H9 (cell line): Measurements from ENCODE around the gene GORASP1. TPM values are rescaled to one million over a fixed set of nuclear protein-coding genes. Genes with fewer than 3 reads are reported as not detected.

Source experiments
- DNase-seq: peaks from one replicate; pipeline ENCODE4 v3.0.0-alpha.2; 2017
- H2AFZ ChIP-seq: one replicate; pipeline ENCODE4 v1.6.1; 2013; ENCODE audit warnings: mild to moderate bottlenecking, low read length, control low read depth, moderate library complexity
- H2AK5ac ChIP-seq: 2 replicates; pipeline ENCODE4 v1.6.1; 2013; ENCODE audit warnings: low read length, control low read depth, mixed read lengths; ENCODE audit not compliant: insufficient read length
- H2BK120ac ChIP-seq: one replicate; pipeline ENCODE4 v1.6.1; 2013; ENCODE audit warnings: low read depth, mild to moderate bottlenecking, low read length, control low read depth, inconsistent platforms; ENCODE audit not compliant: poor library complexity, severe bottlenecking
- H2BK12ac ChIP-seq: 2 replicates; pipeline ENCODE4 v1.6.1; 2013; ENCODE audit warnings: low read length, control low read depth, mixed read lengths, low read depth; ENCODE audit not compliant: insufficient read length
- H2BK15ac ChIP-seq: 2 replicates; pipeline ENCODE4 v1.6.1; 2013; ENCODE audit warnings: low read depth, low read length, control low read depth
- H2BK20ac ChIP-seq: one replicate; pipeline ENCODE4 v1.6.1; 2013; ENCODE audit warnings: low read depth, mild to moderate bottlenecking, low read length, control low read depth, inconsistent platforms; ENCODE audit not compliant: poor library complexity, severe bottlenecking
- H2BK5ac ChIP-seq: 2 replicates; pipeline ENCODE4 v1.6.1; 2013; ENCODE audit warnings: low read length, control low read depth, mixed read lengths; ENCODE audit not compliant: insufficient read length
- H3K14ac ChIP-seq: 2 replicates; pipeline ENCODE4 v1.6.1; 2013; ENCODE audit warnings: low read length, control low read depth; ENCODE audit not compliant: insufficient read depth
- H3K18ac ChIP-seq: 2 replicates; pipeline ENCODE4 v1.6.1; 2013; ENCODE audit warnings: low read depth, mild to moderate bottlenecking, mixed read lengths, low read length, control low read depth; ENCODE audit not compliant: insufficient read length
- H3K23ac ChIP-seq: 2 replicates; pipeline ENCODE4 v1.6.1; 2013; ENCODE audit warnings: low read length, control low read depth, mixed read lengths, low read depth; ENCODE audit not compliant: insufficient read length
- H3K23me2 ChIP-seq: 2 replicates; pipeline ENCODE4 v1.6.1; 2013; ENCODE audit warnings: low read depth, mild to moderate bottlenecking, mixed read lengths, low read length, control low read depth; ENCODE audit not compliant: insufficient read length, poor library complexity, severe bottlenecking
- H3K27ac ChIP-seq: 2 replicates; pipeline ENCODE4 v1.5.1; 2013; ENCODE audit warnings: low read length, control low read depth, mixed read lengths, low read depth; ENCODE audit not compliant: insufficient read length
- H3K27me3 ChIP-seq: 2 replicates; pipeline ENCODE4 v1.6.1; 2013; ENCODE audit warnings: low read length, control low read depth, inconsistent platforms; ENCODE audit not compliant: insufficient read depth
- H3K4ac ChIP-seq: 2 replicates; pipeline ENCODE4 v1.6.1; 2013; ENCODE audit warnings: low read depth, mild to moderate bottlenecking, control low read depth, inconsistent platforms, low read length, moderate library complexity
- H3K4me1 ChIP-seq: 2 replicates; pipeline ENCODE4 v1.6.1; 2013; ENCODE audit warnings: low read length, control low read depth, inconsistent platforms; ENCODE audit not compliant: insufficient read depth
- H3K4me2 ChIP-seq: 2 replicates; pipeline ENCODE4 v1.6.1; 2013; ENCODE audit warnings: low read length, control low read depth, mixed read lengths; ENCODE audit not compliant: insufficient read length, insufficient read depth
- H3K56ac ChIP-seq: 2 replicates; pipeline ENCODE4 v1.6.1; 2013; ENCODE audit warnings: low read depth, mild to moderate bottlenecking, mixed read lengths, low read length, control low read depth; ENCODE audit not compliant: insufficient read length
- H3K79me1 ChIP-seq: 2 replicates; pipeline ENCODE4 v1.6.1; 2013; ENCODE audit warnings: low read depth, mild to moderate bottlenecking, moderate library complexity, low read length, control low read depth, inconsistent platforms; ENCODE audit not compliant: insufficient read depth, poor library complexity, severe bottlenecking
- H3K79me2 ChIP-seq: 2 replicates; pipeline ENCODE4 v1.6.1; 2013; ENCODE audit warnings: low read length, control low read depth, inconsistent platforms; ENCODE audit not compliant: insufficient read depth
- H3K9ac ChIP-seq: 2 replicates; pipeline ENCODE4 v1.6.1; 2013; ENCODE audit warnings: low read length, control low read depth, mixed read lengths; ENCODE audit not compliant: insufficient read length; ENCODE audit errors: extremely low read depth
- H3K9me3 ChIP-seq: one replicate; pipeline ENCODE4 v1.6.1; 2013; ENCODE audit warnings: low read depth, low read length, inconsistent platforms; ENCODE audit not compliant: control insufficient read depth
- H3T11ph ChIP-seq: one replicate; pipeline ENCODE4 v1.6.1; 2013; ENCODE audit warnings: mild to moderate bottlenecking, low read length, control low read depth, inconsistent platforms
- H4K20me1 ChIP-seq: one replicate; pipeline ENCODE4 v1.6.1; 2013; ENCODE audit not compliant: control insufficient read depth, insufficient read length, insufficient read depth
- H4K5ac ChIP-seq: 2 replicates; pipeline ENCODE4 v1.6.1; 2013; ENCODE audit warnings: low read depth, mild to moderate bottlenecking, mixed read lengths, low read length, control low read depth; ENCODE audit not compliant: insufficient read length
- H4K8ac ChIP-seq: replicated peaks from 2 replicates; pipeline ENCODE4 v1.6.1; 2013; ENCODE audit warnings: low read length, control low read depth, mixed read lengths, low read depth; ENCODE audit not compliant: insufficient read length
- H4K91ac ChIP-seq: 2 replicates; pipeline ENCODE4 v1.6.1; 2013; ENCODE audit warnings: low read depth, mild to moderate bottlenecking, moderate library complexity, mixed read lengths, low read length, control low read depth; ENCODE audit not compliant: insufficient read length
- H3K27ac Mint-ChIP-seq, 3 experiments: 2 replicates in 2 of 3; 3 replicates in 1 of 3; pipeline ENCODE4 v1.8.0; 2020 to 2021; ENCODE audit warnings: mixed read lengths in 3 of 3, mild to moderate bottlenecking in 1 of 3, moderate library complexity in 1 of 3
- H3K27me3 Mint-ChIP-seq: 2 replicates; pipeline ENCODE4 v1.8.0; 2021; ENCODE audit warnings: low read depth, mild to moderate bottlenecking, moderate library complexity, mixed read lengths
- H3K36me3 Mint-ChIP-seq, 3 experiments: 2 replicates in 2 of 3; 3 replicates in 1 of 3; pipeline ENCODE4 v1.8.0; 2020 to 2021; ENCODE audit warnings: low read depth in 3 of 3, mixed read lengths in 3 of 3; ENCODE audit not compliant: insufficient read depth in 1 of 3
- H3K4me1 Mint-ChIP-seq, 2 experiments: 2 replicates each; pipeline ENCODE4 v1.8.0; 2020; ENCODE audit warnings: mixed read lengths in 2 of 2
- H3K4me3 Mint-ChIP-seq, 2 experiments: 2 replicates in 1 of 2; 3 replicates in 1 of 2; pipeline ENCODE4 v1.8.0; 2020 to 2021; ENCODE audit warnings: mild to moderate bottlenecking in 2 of 2, mixed read lengths in 2 of 2, moderate library complexity in 1 of 2
- H3K9me3 Mint-ChIP-seq, 2 experiments: 2 replicates in 1 of 2; 3 replicates in 1 of 2; pipeline ENCODE4 v1.8.0; 2020; ENCODE audit warnings: mild to moderate bottlenecking in 2 of 2, mixed read lengths in 2 of 2, moderate library complexity in 1 of 2
- WGBS: extraction: QIAGEN DNeasy Blood & Tissue Kit; methylation state at CpG from one replicate; pipeline ENCODE4 v1.1.7; 2013; ENCODE audit warnings: missing lambda C conversion rate, low lambda C conversion rate, mixed read lengths; ENCODE audit not compliant: insufficient read length; ENCODE audit errors: extremely low coverage; 5-methylcytosine and 5-hydroxymethylcytosine counted together
- long read RNA-seq: library from polyadenylated mRNA; unstranded; transcript quantifications from one replicate; pipeline ENCODE4 v2.0.0, GENCODE V29; 2020
- total RNA-seq: library from RNA; stranded (reverse); gene quantifications from 2 replicates; pipeline ENCODE4 v1.2.1, GENCODE V29; 2021
- TF ChIP-seq, protein P1 (sequence below): fragments of 200-600 bp; sonication (generic); conservative IDR thresholded peaks from 3 replicates; pipeline ENCODE4 v1.8.0; 2021; ENCODE audit warnings: antibody characterized with exemption, mild to moderate bottlenecking

The GORASP1 gene
- total RNA-seq = 36.1 and 37.4 TPM in 2 replicates
- long read RNA-seq, transcript GORASP1-201 (9 exons, 3,722 nt) = major isoform, 102 of 174 reads
- long read RNA-seq, transcript GORASP1-213 (9 exons, 2,873 nt) = minor isoform, 6 of 174 reads
- long read RNA-seq, partial matches to known transcripts = 11 of 174 reads
- long read RNA-seq, other reads (novel, unspliced or antisense) = 55 of 174 reads

DNA sequence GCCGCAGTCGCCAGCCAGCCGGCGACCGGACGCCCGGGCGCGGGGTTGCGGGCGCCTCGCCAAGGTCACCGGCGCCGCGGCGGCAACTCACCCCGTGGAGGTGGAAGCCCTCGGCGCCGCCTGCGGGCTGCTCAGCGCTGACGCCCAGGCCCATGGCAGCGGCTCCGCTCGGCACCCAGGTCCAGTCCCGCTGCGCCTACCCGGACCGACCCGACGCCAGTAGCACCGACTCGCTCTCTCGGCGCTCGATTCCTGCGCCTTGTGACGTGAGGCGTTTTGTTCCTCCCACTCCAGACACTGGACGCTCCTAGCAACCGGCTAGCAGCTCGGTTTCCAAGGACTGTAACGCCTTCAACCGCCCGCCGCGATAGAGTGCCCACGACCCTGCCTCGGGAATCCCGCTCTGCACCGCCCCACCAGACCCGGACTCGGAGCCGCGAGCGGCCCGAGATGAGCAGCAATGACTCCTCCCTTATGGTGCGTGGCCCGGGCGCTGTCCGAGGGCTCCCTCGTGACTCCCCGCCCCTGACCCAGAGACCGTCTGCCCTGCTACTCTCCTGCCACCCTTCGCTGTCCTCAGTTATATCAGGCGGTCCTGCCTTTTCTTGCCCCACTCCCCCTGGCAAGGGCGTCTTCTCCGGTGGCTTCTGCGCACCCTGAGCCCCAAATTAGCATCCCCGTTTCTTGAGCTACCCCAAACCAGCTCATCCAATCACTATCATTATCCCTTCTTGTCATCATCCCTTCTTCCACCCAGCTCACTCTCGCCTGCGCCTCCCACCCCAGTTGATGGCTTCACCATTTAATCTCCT is at the start of gene GORASP1, which contains the start of gene TTC21A:
TSS of gene GORASP1 (minus strand) at position 240 of the 812 bp plus-strand sequence. CDS start at position 154, 86 bp downstream.
TSS of gene TTC21A (plus strand) at position 293 of the 812 bp plus-strand sequence. CDS start at position 451, 158 bp downstream.
- H4K20me1 ChIP-seq = no peaks in the 10 kb centered on the region
- H3K4me3 Mint-ChIP-seq = peak within 1 kb of the TSS; percentile 94 to 95
- peaks cover 24% of the 10 kb centered on the region for H3K27me3 Mint-ChIP-seq
- H3K23ac ChIP-seq = no peak within 1 kb of the TSS
- peaks cover 20 to 21% of the 10 kb centered on the region in 2 experiments for H3K4me1 Mint-ChIP-seq
- no peaks in the 10 kb centered on the region for H3K4me1 ChIP-seq
- peak; percentile 85 for DNase-seq
- H3K56ac ChIP-seq = no peak within 1 kb of the TSS
- no peaks in the 10 kb centered on the region; a peak in 1 of 7 replicates for H3K36me3 Mint-ChIP-seq
- WGBS = no CpG with 5 or more reads among the region's 74 CpGs
- H3T11ph ChIP-seq = no peak within 1 kb of the TSS
- no peak within 1 kb of the TSS for H3K4ac ChIP-seq
- no peaks in the 10 kb centered on the region for H3K9me3 Mint-ChIP-seq
- H3K4me2 ChIP-seq = peak within 1 kb of the TSS; percentile 78
- H3K9ac ChIP-seq = peak within 1 kb of the TSS; percentile 11
- peak within 1 kb of the TSS; percentile 82 for H3K14ac ChIP-seq
- TF ChIP-seq, protein P1, sequence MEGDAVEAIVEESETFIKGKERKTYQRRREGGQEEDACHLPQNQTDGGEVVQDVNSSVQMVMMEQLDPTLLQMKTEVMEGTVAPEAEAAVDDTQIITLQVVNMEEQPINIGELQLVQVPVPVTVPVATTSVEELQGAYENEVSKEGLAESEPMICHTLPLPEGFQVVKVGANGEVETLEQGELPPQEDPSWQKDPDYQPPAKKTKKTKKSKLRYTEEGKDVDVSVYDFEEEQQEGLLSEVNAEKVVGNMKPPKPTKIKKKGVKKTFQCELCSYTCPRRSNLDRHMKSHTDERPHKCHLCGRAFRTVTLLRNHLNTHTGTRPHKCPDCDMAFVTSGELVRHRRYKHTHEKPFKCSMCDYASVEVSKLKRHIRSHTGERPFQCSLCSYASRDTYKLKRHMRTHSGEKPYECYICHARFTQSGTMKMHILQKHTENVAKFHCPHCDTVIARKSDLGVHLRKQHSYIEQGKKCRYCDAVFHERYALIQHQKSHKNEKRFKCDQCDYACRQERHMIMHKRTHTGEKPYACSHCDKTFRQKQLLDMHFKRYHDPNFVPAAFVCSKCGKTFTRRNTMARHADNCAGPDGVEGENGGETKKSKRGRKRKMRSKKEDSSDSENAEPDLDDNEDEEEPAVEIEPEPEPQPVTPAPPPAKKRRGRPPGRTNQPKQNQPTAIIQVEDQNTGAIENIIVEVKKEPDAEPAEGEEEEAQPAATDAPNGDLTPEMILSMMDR = no peak
- no peak within 1 kb of the TSS for H2BK15ac ChIP-seq
- H2AFZ ChIP-seq = no peak within 1 kb of the TSS
- H4K91ac ChIP-seq = no peak within 1 kb of the TSS
- no peaks in the 10 kb centered on the region; the same call in 1 of the 2 replicates for H3K79me2 ChIP-seq
- H2BK5ac ChIP-seq = no peak within 1 kb of the TSS
- peak within 1 kb of the TSS; percentile 56 for H3K18ac ChIP-seq
- no peak within 1 kb of the TSS for H4K5ac ChIP-seq
- H3K23me2 ChIP-seq = peaks cover 15% of the 10 kb centered on the region
- no peak within 1 kb of the TSS for H4K8ac ChIP-seq
- no peak within 1 kb of the TSS for H2BK20ac ChIP-seq
- no peak within 1 kb of the TSS for H3K27ac ChIP-seq
- no peaks in the 10 kb centered on the region for H3K9me3 ChIP-seq
- H3K27me3 ChIP-seq = 0 out of 2 replicates have a peak, but pooled peaks cover 4% of the 10 kb centered on the region
- H2BK120ac ChIP-seq = no peak within 1 kb of the TSS
- no peak within 1 kb of the TSS for H2BK12ac ChIP-seq
- H3K27ac Mint-ChIP-seq = peak within 1 kb of the TSS in 2 of 3 experiments; percentile 35 to 94; a peak in 3 of 7 replicates
- no peaks in the 10 kb centered on the region for H3K79me1 ChIP-seq
- H2AK5ac ChIP-seq = no peak within 1 kb of the TSS
